ENCODE results near the gene ZFPM1. TPM values are rescaled to one million over a fixed set of nuclear protein-coding genes. Genes with fewer than 3 reads are reported as not detected.

Gene ZFPM1
- total RNA-seq, 1 experiment from 2014 or later = 3.9 TPM

GRCh38 chr16:88471115-88471514 lies 18.0 kb downstream of the ZFPM1 start:
- CTCF ChIA-PET = no interaction called here
- no peak for DNase-seq (ENCODE audit: low read depth, low spot score)
- H3K4me1 ChIP-seq (ENCODE audit: control insufficient read depth, insufficient read depth, low read length) = no peaks in the 10 kb centered on the region; the same call in 1 of the 2 replicates
- no peak overlapping the region for H3K4me3 ChIP-seq (ENCODE audit: low read depth in 2 of 2, low read length in 2 of 2)
- H3K27ac ChIP-seq (ENCODE audit: low read length) = no peak overlapping the region
- no peaks in the 10 kb centered on the region for H3K36me3 ChIP-seq (ENCODE audit: control insufficient read depth, insufficient read depth, low read length)
- BruUV-seq (replicated peaks) = no TSS peak
- H3K27me3 ChIP-seq (ENCODE audit: control insufficient read depth, insufficient read depth, low read length) = no peaks in the 10 kb centered on the region
- no peaks in the 10 kb centered on the region for H3K9me3 ChIP-seq (ENCODE audit: control insufficient read depth, insufficient read depth, low read depth, low read length)
- intact Hi-C loops (cut with micrococcal nuclease; ENCODE audit: unreplicated experiment) (no loop called here), in situ Hi-C loops (cut with HindIII; ENCODE audit: low pct_unique_long_range_greater_than_20kb, low sequenced_read_pairs) (no loop called here)
- POLR2A ChIA-PET = no interaction called here
- no peak for ATAC-seq
- TF ChIP-seq REST (IDR thresholded peaks at IDR 0.05; ENCODE audit: insufficient read depth in 1 of 2, low read depth in 2 of 2, low read length in 1 of 2) = no peak
- TF ChIP-seq POLR2AphosphoS5 (IDR thresholded peaks at IDR 0.05; ENCODE audit: low read depth, low read length) = no peak
- no peak for TF ChIP-seq TCF7L2 (IDR thresholded peaks at IDR 0.05; ENCODE audit: low read depth, low read length)
- no peak for TF ChIP-seq CTCF (IDR thresholded peaks at IDR 0.05)
- no peak for TF ChIP-seq SIN3A (IDR thresholded peaks at IDR 0.05; ENCODE audit: borderline replicate concordance, insufficient read depth, low read depth, low read length)

- ChIA-PET POLR2A (no interaction called here), CTCF (no interaction called here)
- TF ChIP-seq REST (IDR thresholded peaks at IDR 0.05; ENCODE audit: insufficient read depth in 1 of 2, low read depth in 2 of 2, low read length in 1 of 2) (no peak), POLR2AphosphoS5 (IDR thresholded peaks at IDR 0.05; ENCODE audit: low read depth, low read length) (no peak), CTCF (IDR thresholded peaks at IDR 0.05) (no peak), TCF7L2 (IDR thresholded peaks at IDR 0.05; ENCODE audit: low read depth, low read length) (no peak), SIN3A (IDR thresholded peaks at IDR 0.05; ENCODE audit: borderline replicate concordance, insufficient read depth, low read depth, low read length) (no peak)
- no peaks in the 10 kb centered on the region for H3K36me3 ChIP-seq (ENCODE audit: control insufficient read depth, insufficient read depth, low read length)
- no peaks in the 10 kb centered on the region for H3K9me3 ChIP-seq (ENCODE audit: control insufficient read depth, insufficient read depth, low read depth, low read length)
- no peak overlapping the region for H3K4me3 ChIP-seq (ENCODE audit: low read depth in 2 of 2, low read length in 2 of 2)
- ATAC-seq (no peak), DNase-seq (ENCODE audit: low read depth, low spot score) (no peak)
- in situ Hi-C loops (cut with HindIII; ENCODE audit: low pct_unique_long_range_greater_than_20kb, low sequenced_read_pairs) (no loop called here), intact Hi-C loops (cut with micrococcal nuclease; ENCODE audit: unreplicated experiment) (no loop called here)
- no TSS peak for BruUV-seq (replicated peaks)
- H3K27ac ChIP-seq (ENCODE audit: low read length) = no peak overlapping the region
- H3K27me3 ChIP-seq (ENCODE audit: control insufficient read depth, insufficient read depth, low read length) = no peaks in the 10 kb centered on the region
- no peaks in the 10 kb centered on the region; the same call in 1 of the 2 replicates for H3K4me1 ChIP-seq (ENCODE audit: control insufficient read depth, insufficient read depth, low read length)
These were observed 18.5 kb downstream of the ZFPM1 start for GRCh38 chr16:88471575-88471974.

Measured in Panc1 (cell line).